OCI-LY1 (cell line): ENCODE results near the gene ADGRV1.

Experiments used
- H2AFZ ChIP-seq: fragments of 200-600 bp; sonication (generic), shearing (Covaris generic); 2 replicates; pipeline ENCODE4 v1.6.0; 2014; ENCODE audit warnings: antibody characterized with exemption, mild to moderate bottlenecking, low read length
- H3F3A ChIP-seq: fragments of 200-600 bp; sonication (generic), shearing (Covaris generic); 2 replicates; pipeline ENCODE4 v1.6.0; 2014; ENCODE audit warnings: mild to moderate bottlenecking, antibody characterized with exemption, low read length, moderate library complexity; ENCODE audit not compliant: insufficient read depth
- H3K27ac ChIP-seq: fragments of 200-600 bp; sonication (generic); 2 replicates; pipeline ENCODE4 v1.5.1; 2014; ENCODE audit warnings: low read length, mixed run types, mild to moderate bottlenecking, low read depth; ENCODE audit not compliant: poor library complexity, severe bottlenecking
- H3K27me3 ChIP-seq: fragments of 200-600 bp; sonication (generic); 2 replicates; pipeline ENCODE4 v1.6.0; 2014; ENCODE audit warnings: antibody characterized with exemption, mild to moderate bottlenecking, low read length, moderate library complexity; ENCODE audit not compliant: insufficient read depth
- H3K36me3 ChIP-seq: fragments of 200-600 bp; sonication (generic); 2 replicates; pipeline ENCODE4 v1.6.1; 2014; ENCODE audit warnings: mild to moderate bottlenecking, antibody characterized with exemption, low read length, moderate library complexity, mixed read lengths; ENCODE audit not compliant: insufficient read depth
- H3K4me1 ChIP-seq: fragments of 200-600 bp; sonication (generic); 2 replicates; pipeline ENCODE4 v1.5.1; 2014; ENCODE audit warnings: mild to moderate bottlenecking, low read length, moderate library complexity; ENCODE audit not compliant: insufficient read depth, severe bottlenecking
- H3K4me2 ChIP-seq: fragments of 200-600 bp; sonication (generic), shearing (Covaris generic); 2 replicates; pipeline ENCODE4 v1.6.1; 2014; ENCODE audit warnings: low read length
- H3K4me3 ChIP-seq: fragments of 200-600 bp; sonication (generic); 2 replicates; pipeline ENCODE4 v1.5.1; 2014; ENCODE audit warnings: low read length, low read depth, mild to moderate bottlenecking, mixed read lengths; ENCODE audit not compliant: poor library complexity, severe bottlenecking
- H3K79me2 ChIP-seq: fragments of 200-600 bp; shearing (Covaris generic); 2 replicates; pipeline ENCODE4 v1.6.1; 2016; ENCODE audit warnings: mixed run types, low read length, mixed read lengths; ENCODE audit not compliant: insufficient read depth
- H3K9ac ChIP-seq: fragments of 200-600 bp; sonication (generic), shearing (Covaris generic); 2 replicates; pipeline ENCODE4 v1.6.1; 2014; ENCODE audit warnings: mild to moderate bottlenecking, low read length, mixed read lengths
- H3K9me2 ChIP-seq: fragments of 200-600 bp; sonication (generic), shearing (Covaris generic); 2 replicates; pipeline ENCODE4 v1.6.1; 2014; ENCODE audit warnings: low read depth, mild to moderate bottlenecking, low read length, mixed read lengths
- H3K9me3 ChIP-seq: fragments of 200-600 bp; shearing (Covaris generic); 2 replicates; pipeline ENCODE4 v1.6.1; 2014; ENCODE audit warnings: low read length, mixed read lengths
- H4K20me1 ChIP-seq: fragments of 200-600 bp; sonication (generic), shearing (Covaris generic); 2 replicates; pipeline ENCODE4 v1.6.0; 2016; ENCODE audit warnings: mild to moderate bottlenecking, low read length; ENCODE audit not compliant: insufficient read depth
- EZH2 ChIP-seq: fragments of 200-600 bp; sonication (generic), shearing (Covaris generic); IDR thresholded peaks from 2 replicates; pipeline ENCODE4 v1.8.0; 2017; ENCODE audit warnings: borderline replicate concordance, mixed run types, mild to moderate bottlenecking, antibody characterized with exemption, low read length, moderate library complexity, mixed read lengths
- TF ChIP-seq, protein P1 (sequence below): fragments of 200-600 bp; sonication (generic), shearing (Covaris generic); IDR thresholded peaks from 2 replicates; pipeline ENCODE4 v1.5.1; 2017; ENCODE audit warnings: mild to moderate bottlenecking, antibody characterized with exemption, low read length, moderate library complexity, mixed read lengths

Gene ADGRV1

GRCh38 chr5:90894866-90895420 lies 336.3 kb downstream of the ADGRV1 start:
- H3K79me2 ChIP-seq: no peaks in the 10 kb centered on the region
- no peak overlapping the region for H2AFZ ChIP-seq
- TF ChIP-seq EZH2: no peak
- TF ChIP-seq, protein P1, sequence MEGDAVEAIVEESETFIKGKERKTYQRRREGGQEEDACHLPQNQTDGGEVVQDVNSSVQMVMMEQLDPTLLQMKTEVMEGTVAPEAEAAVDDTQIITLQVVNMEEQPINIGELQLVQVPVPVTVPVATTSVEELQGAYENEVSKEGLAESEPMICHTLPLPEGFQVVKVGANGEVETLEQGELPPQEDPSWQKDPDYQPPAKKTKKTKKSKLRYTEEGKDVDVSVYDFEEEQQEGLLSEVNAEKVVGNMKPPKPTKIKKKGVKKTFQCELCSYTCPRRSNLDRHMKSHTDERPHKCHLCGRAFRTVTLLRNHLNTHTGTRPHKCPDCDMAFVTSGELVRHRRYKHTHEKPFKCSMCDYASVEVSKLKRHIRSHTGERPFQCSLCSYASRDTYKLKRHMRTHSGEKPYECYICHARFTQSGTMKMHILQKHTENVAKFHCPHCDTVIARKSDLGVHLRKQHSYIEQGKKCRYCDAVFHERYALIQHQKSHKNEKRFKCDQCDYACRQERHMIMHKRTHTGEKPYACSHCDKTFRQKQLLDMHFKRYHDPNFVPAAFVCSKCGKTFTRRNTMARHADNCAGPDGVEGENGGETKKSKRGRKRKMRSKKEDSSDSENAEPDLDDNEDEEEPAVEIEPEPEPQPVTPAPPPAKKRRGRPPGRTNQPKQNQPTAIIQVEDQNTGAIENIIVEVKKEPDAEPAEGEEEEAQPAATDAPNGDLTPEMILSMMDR: no peak
- no peaks in the 10 kb centered on the region for H4K20me1 ChIP-seq
- no peaks in the 10 kb centered on the region for H3K4me1 ChIP-seq
- H3K4me3 ChIP-seq: no peak overlapping the region
- no peaks in the 10 kb centered on the region for H3K9me3 ChIP-seq
- no peak overlapping the region for H3K4me2 ChIP-seq
- no peaks in the 10 kb centered on the region for H3K36me3 ChIP-seq
- no peak overlapping the region for H3K27ac ChIP-seq
- no peaks in the 10 kb centered on the region for H3K27me3 ChIP-seq
- H3K9me2 ChIP-seq: no peaks in the 10 kb centered on the region
- no peaks in the 10 kb centered on the region for H3F3A ChIP-seq
- no peak overlapping the region for H3K9ac ChIP-seq

GRCh38 chr5:90897618-90898017 lies 339.0 kb downstream of the ADGRV1 start:
- Histone ChIP-seq H3K4me2 (no peak overlapping the region), H3K9me3 (no peaks in the 10 kb centered on the region), H3K9ac (no peak overlapping the region), H2AFZ (no peak overlapping the region), H3K4me1 (no peaks in the 10 kb centered on the region), H3K79me2 (no peaks in the 10 kb centered on the region), H3F3A (no peaks in the 10 kb centered on the region), H3K27ac (no peak overlapping the region), H4K20me1 (no peaks in the 10 kb centered on the region), H3K9me2 (no peaks in the 10 kb centered on the region), H3K27me3 (no peaks in the 10 kb centered on the region), H3K4me3 (no peak overlapping the region), H3K36me3 (no peaks in the 10 kb centered on the region)
- TF ChIP-seq EZH2: no peak
- TF ChIP-seq, protein P1: no peak

- no peak overlapping the region for H3K9ac ChIP-seq
- H3K27ac ChIP-seq: no peak overlapping the region
- no peaks in the 10 kb centered on the region for H4K20me1 ChIP-seq
Observed at GRCh38 chr5:90898326-90899013, 339.9 kb downstream of the ADGRV1 start.

More at GRCh38 chr5:90898326-90899013, 339.9 kb downstream of the ADGRV1 start:
- no peak overlapping the region for H3K4me2 ChIP-seq
- H2AFZ ChIP-seq: no peak overlapping the region
- H3K79me2 ChIP-seq: no peaks in the 10 kb centered on the region
- TF ChIP-seq EZH2: no peak
- TF ChIP-seq, protein P1: no peak
- H3K9me2 ChIP-seq: no peaks in the 10 kb centered on the region
- H3K4me1 ChIP-seq: no peaks in the 10 kb centered on the region
- H3K4me3 ChIP-seq: no peak overlapping the region
- H3F3A ChIP-seq: no peaks in the 10 kb centered on the region
- H3K27me3 ChIP-seq: no peaks in the 10 kb centered on the region
- H3K36me3 ChIP-seq: no peaks in the 10 kb centered on the region
- no peaks in the 10 kb centered on the region for H3K9me3 ChIP-seq
